ENCODE results near the gene FUT9.

The FUT9 gene

GRCh38 chr6:96101564-96101963 is 85.8 kb downstream of the FUT9 start:
- H3K27me3 Mint-ChIP-seq (ENCODE audit: low read depth), result peaks cover 3% of the 10 kb centered on the region
- no peak for TF ChIP-seq CTCF (IDR thresholded peaks at IDR 0.05; ENCODE audit: unreplicated experiment in 3 of 3)
- H3K36me3 Mint-ChIP-seq (ENCODE audit: low read depth), result no peaks in the 10 kb centered on the region
- no peaks in the 10 kb centered on the region for H3K4me1 Mint-ChIP-seq
- H3K27ac Mint-ChIP-seq, result no peak overlapping the region
- no peaks in the 10 kb centered on the region for H3K9me3 Mint-ChIP-seq
- no peak overlapping the region for H3K4me3 Mint-ChIP-seq

GRCh38 chr6:96104910-96105309 is 89.1 kb downstream of the FUT9 start:
- Mint-ChIP-seq H3K4me1 (no peaks in the 10 kb centered on the region), H3K36me3 (ENCODE audit: low read depth) (no peaks in the 10 kb centered on the region), H3K27me3 (ENCODE audit: low read depth) (no peaks in the 10 kb centered on the region), H3K9me3 (no peaks in the 10 kb centered on the region), H3K27ac (no peak overlapping the region), H3K4me3 (no peak overlapping the region)
- no peak for TF ChIP-seq CTCF (IDR thresholded peaks at IDR 0.05; ENCODE audit: unreplicated experiment in 3 of 3)

- no peak overlapping the region for H3K4me3 Mint-ChIP-seq
- H3K9me3 Mint-ChIP-seq, result no peaks in the 10 kb centered on the region
- no peak overlapping the region for H3K27ac Mint-ChIP-seq
- no peaks in the 10 kb centered on the region for H3K27me3 Mint-ChIP-seq (ENCODE audit: low read depth)
- H3K36me3 Mint-ChIP-seq (ENCODE audit: low read depth), result no peaks in the 10 kb centered on the region
- TF ChIP-seq CTCF (IDR thresholded peaks at IDR 0.05; ENCODE audit: unreplicated experiment in 3 of 3), result no peak
- H3K4me1 Mint-ChIP-seq, result no peaks in the 10 kb centered on the region
These were observed 95.1 kb downstream of the FUT9 start for GRCh38 chr6:96110878-96111277.

- Mint-ChIP-seq H3K36me3 (ENCODE audit: low read depth) (no peaks in the 10 kb centered on the region), H3K4me1 (no peaks in the 10 kb centered on the region), H3K4me3 (no peak overlapping the region), H3K27ac (no peak overlapping the region), H3K27me3 (ENCODE audit: low read depth) (no peaks in the 10 kb centered on the region), H3K9me3 (no peaks in the 10 kb centered on the region)
- TF ChIP-seq CTCF (IDR thresholded peaks at IDR 0.05; ENCODE audit: unreplicated experiment in 3 of 3), result no peak
These were observed 100.9 kb downstream of the FUT9 start for GRCh38 chr6:96116674-96117073.

GRCh38 chr6:96124778-96125177 is 109.0 kb downstream of the FUT9 start:
- H3K36me3 Mint-ChIP-seq (ENCODE audit: low read depth), result no peaks in the 10 kb centered on the region
- no peaks in the 10 kb centered on the region for H3K9me3 Mint-ChIP-seq
- H3K27me3 Mint-ChIP-seq (ENCODE audit: low read depth), result no peaks in the 10 kb centered on the region
- no peak for TF ChIP-seq CTCF (IDR thresholded peaks at IDR 0.05; ENCODE audit: unreplicated experiment in 3 of 3)
- H3K4me3 Mint-ChIP-seq, result no peak overlapping the region
- H3K4me1 Mint-ChIP-seq, result no peaks in the 10 kb centered on the region
- H3K27ac Mint-ChIP-seq, result no peak overlapping the region

- H3K4me1 Mint-ChIP-seq, result no peaks in the 10 kb centered on the region
- no peak for TF ChIP-seq CTCF (IDR thresholded peaks at IDR 0.05; ENCODE audit: unreplicated experiment in 3 of 3)
- H3K36me3 Mint-ChIP-seq (ENCODE audit: low read depth), result peaks cover 4% of the 10 kb centered on the region
- no peaks in the 10 kb centered on the region for H3K27me3 Mint-ChIP-seq (ENCODE audit: low read depth)
- no peaks in the 10 kb centered on the region for H3K9me3 Mint-ChIP-seq
- no peak overlapping the region for H3K4me3 Mint-ChIP-seq
- no peak overlapping the region for H3K27ac Mint-ChIP-seq
These were observed 122.6 kb downstream of the FUT9 start for GRCh38 chr6:96138406-96138805.

All from nephron (organoid).